CD8-positive, alpha-beta memory T cell (primary cell): ENCODE measurements around the gene BOD1. TPM values are rescaled to one million over a fixed set of nuclear protein-coding genes. Genes with fewer than 3 reads are reported as not detected.

ENCODE experiments used
- CTCF ChIA-PET: fragments of 350-600 bp; sonication (Branson Sonifier 250); formaldehyde crosslinking; loops from one replicate; lab custom pipeline; 2021; ENCODE audit warnings: antibody characterized with exemption; lab: Charles Lee
- POLR2A ChIA-PET: fragments of 350-600 bp; sonication (Branson Sonifier 250); formaldehyde crosslinking; loops from one replicate; lab custom pipeline; 2021; ENCODE audit warnings: antibody characterized with exemption; lab: Charles Lee
- DNase-seq, 5 donors: peaks; one replicate each; pipeline versions ENCODE4 v3.0.0 to v3.0.0-alpha.2; 2020 to 2022; ENCODE audit warnings: mixed read lengths in 1 of 5
- H3K27ac ChIP-seq: one replicate; pipeline ENCODE4 v1.7.0; 2013; ENCODE audit warnings: low read depth, mild to moderate bottlenecking, low read length, moderate library complexity
- H3K27me3 ChIP-seq: 2 replicates; pipeline ENCODE4 v1.7.0; 2013; ENCODE audit warnings: low read length, mild to moderate bottlenecking; ENCODE audit not compliant: insufficient read depth, poor library complexity, severe bottlenecking
- H3K36me3 ChIP-seq: 2 replicates; pipeline ENCODE4 v1.7.0; 2013; ENCODE audit warnings: mild to moderate bottlenecking, low read length, moderate library complexity; ENCODE audit not compliant: insufficient read depth
- H3K4me1 ChIP-seq: 2 replicates; pipeline ENCODE4 v1.7.0; 2013; ENCODE audit warnings: mild to moderate bottlenecking, low read length, moderate library complexity; ENCODE audit not compliant: insufficient read depth
- H3K4me3 ChIP-seq: 2 replicates; pipeline ENCODE4 v1.7.0; 2013; ENCODE audit warnings: mild to moderate bottlenecking, low read length
- H3K9me3 ChIP-seq: 2 replicates; pipeline ENCODE4 v1.7.0; 2013; ENCODE audit warnings: mild to moderate bottlenecking, low read length
- H3K27ac Mint-ChIP-seq, 8 donors: one replicate each; pipeline ENCODE4 v1.8.0; 2020 to 2021; ENCODE audit warnings: mixed read lengths in 8 of 8, mild to moderate bottlenecking in 6 of 8, inconsistent platforms in 3 of 8, moderate library complexity in 3 of 8
- H3K27me3 Mint-ChIP-seq, 2 donors: one replicate each; pipeline ENCODE4 v1.8.0; 2020 to 2021; ENCODE audit warnings: mixed read lengths in 2 of 2, mild to moderate bottlenecking in 1 of 2, moderate library complexity in 1 of 2
- H3K36me3 Mint-ChIP-seq, 3 donors: one replicate each; pipeline ENCODE4 v1.8.0; 2020 to 2021; ENCODE audit warnings: mixed read lengths in 3 of 3, inconsistent platforms in 1 of 3, mild to moderate bottlenecking in 1 of 3
- H3K4me1 Mint-ChIP-seq, 3 donors: one replicate each; pipeline ENCODE4 v1.8.0; 2020 to 2021; ENCODE audit warnings: mixed read lengths in 3 of 3, inconsistent platforms in 1 of 3, mild to moderate bottlenecking in 1 of 3
- H3K4me3 Mint-ChIP-seq, 7 donors: one replicate each; pipeline ENCODE4 v1.8.0; 2020 to 2021; ENCODE audit warnings: mixed read lengths in 7 of 7, mild to moderate bottlenecking in 6 of 7, moderate library complexity in 4 of 7, inconsistent platforms in 2 of 7
- H3K9me3 Mint-ChIP-seq, 5 donors: one replicate each; pipeline ENCODE4 v1.8.0; 2020 to 2022; ENCODE audit warnings: mixed read lengths in 5 of 5, mild to moderate bottlenecking in 3 of 5, moderate library complexity in 2 of 5, inconsistent platforms in 1 of 5
- polyA plus RNA-seq: library from polyadenylated mRNA; unstranded; fragments of 300-500 nt; fragmentation: Illumina TruSeq; gene quantifications from one replicate; pipeline ENCODE4 v1.2.3, GENCODE V29; 2021
- total RNA-seq, 2 experiments: library from RNA; stranded (reverse); gene quantifications; one replicate each; pipeline ENCODE4 v1.2.3, GENCODE V29; 2021

The BOD1 gene
- total and polyA plus RNA-seq, 3 experiments from 2014 or later = 17.1 to 25.1 (median 23.0) TPM

DNA sequence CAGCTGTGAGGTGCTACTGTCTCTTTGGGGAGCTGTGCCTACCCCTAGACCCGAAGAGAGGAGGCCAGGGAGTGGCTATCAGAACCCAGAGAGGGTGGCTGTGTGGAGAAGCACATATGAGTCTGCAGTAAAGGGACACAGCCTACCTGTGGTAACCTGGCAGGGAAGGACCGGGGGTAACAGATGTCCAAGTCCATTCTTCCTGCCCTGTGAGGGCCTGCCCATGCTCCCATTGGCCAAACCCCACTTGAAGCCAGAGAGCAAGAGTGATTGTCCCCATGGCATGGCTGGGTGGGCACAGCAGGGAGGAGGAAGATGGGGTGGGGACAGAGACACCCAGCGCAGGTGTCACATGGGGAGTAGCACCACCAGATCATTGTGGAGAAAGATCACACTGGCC is 39.3 kb downstream of the BOD1 start:
- peaks cover 0 to 25% of the 10 kb centered on the region in 2 donors for H3K27me3 Mint-ChIP-seq
- DNase-seq = no peak
- no peak overlapping the region for H3K27ac Mint-ChIP-seq
- Histone ChIP-seq H3K9me3 (no peaks in the 10 kb centered on the region), H3K4me3 (no peak overlapping the region), H3K27me3 (peaks cover 4% of the 10 kb centered on the region), H3K4me1 (peaks cover 6% of the 10 kb centered on the region), H3K27ac (no peak overlapping the region), H3K36me3 (no peaks in the 10 kb centered on the region)
- peaks cover 0 to 28% (median 0%) of the 10 kb centered on the region in 3 donors for H3K36me3 Mint-ChIP-seq
- H3K4me1 Mint-ChIP-seq = peaks cover 6 to 7% (median 6%) of the 10 kb centered on the region in 3 donors
- H3K9me3 Mint-ChIP-seq = peaks cover 4 to 31% (median 7%) of the 10 kb centered on the region in 5 donors
- POLR2A ChIA-PET = no interaction called here
- no peak overlapping the region for H3K4me3 Mint-ChIP-seq
- CTCF ChIA-PET = interaction anchor here (1.9 kb wide), 1 partner anchor 32 kb away, joined by 4 read pairs; no protein-coding TSS in a partner anchor

DNA sequence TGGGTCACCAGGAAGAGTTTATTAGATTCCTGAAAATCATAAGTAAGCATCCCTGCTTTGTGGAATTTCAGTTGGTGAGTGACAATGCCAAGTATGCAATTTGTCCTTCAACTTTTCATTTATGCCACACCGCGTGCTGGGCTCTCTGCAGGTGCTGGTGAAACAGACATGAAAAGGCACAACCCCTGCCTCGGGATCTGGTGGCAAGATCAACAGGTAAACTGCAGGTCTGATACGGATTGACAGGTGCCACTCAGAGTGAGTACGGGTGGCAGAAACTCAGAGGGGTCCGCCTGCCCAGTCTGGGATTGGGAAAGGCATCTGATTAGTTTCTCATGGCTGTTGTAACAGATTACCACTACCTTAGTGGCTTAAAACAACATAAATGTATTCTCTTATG is 40.5 kb downstream of the BOD1 start:
- H3K27me3 ChIP-seq = peaks cover 4% of the 10 kb centered on the region
- peaks cover 6% of the 10 kb centered on the region for H3K4me1 ChIP-seq
- CTCF ChIA-PET = no interaction called here
- H3K27ac Mint-ChIP-seq = peak overlapping the region in 1 of 8 donors; percentile 23
- no peak overlapping the region for H3K27ac ChIP-seq
- H3K36me3 Mint-ChIP-seq = peaks cover 0 to 16% (median 0%) of the 10 kb centered on the region in 3 donors
- H3K4me3 Mint-ChIP-seq = no peak overlapping the region
- no peaks in the 10 kb centered on the region for H3K9me3 ChIP-seq
- peaks cover 4 to 19% (median 7%) of the 10 kb centered on the region in 5 donors for H3K9me3 Mint-ChIP-seq
- no peak for DNase-seq
- POLR2A ChIA-PET = no interaction called here
- H3K4me3 ChIP-seq = no peak overlapping the region
- H3K36me3 ChIP-seq = no peaks in the 10 kb centered on the region
- peaks cover 6 to 7% (median 6%) of the 10 kb centered on the region in 3 donors for H3K4me1 Mint-ChIP-seq
- H3K27me3 Mint-ChIP-seq = peaks cover 3 to 31% of the 10 kb centered on the region in 2 donors

DNA sequence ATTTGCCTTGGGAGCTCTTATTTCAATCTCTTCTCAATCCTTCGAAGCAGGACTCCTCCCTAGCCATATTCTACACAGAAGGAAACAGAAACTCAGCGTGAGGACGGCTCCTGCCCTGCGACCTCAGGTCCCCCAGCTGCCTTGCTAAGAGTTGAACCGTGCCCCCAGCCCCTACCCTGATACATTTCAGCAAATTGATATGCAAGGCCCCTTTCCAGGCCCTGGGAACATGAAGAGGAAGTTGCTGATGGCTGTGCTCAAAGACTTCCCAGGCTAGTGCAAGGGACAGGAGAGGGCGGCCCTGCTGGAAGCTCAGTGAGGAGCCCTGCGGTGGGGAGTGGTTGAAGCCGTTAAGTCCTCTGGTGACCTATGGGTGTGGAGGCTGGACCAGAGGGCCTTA is 41.5 kb downstream of the BOD1 start:
- no peaks in the 10 kb centered on the region for H3K36me3 ChIP-seq
- peaks cover 0 to 16% (median 0%) of the 10 kb centered on the region in 3 donors for H3K36me3 Mint-ChIP-seq
- H3K4me3 ChIP-seq = no peak overlapping the region
- DNase-seq = no peak
- peaks cover 8 to 39% of the 10 kb centered on the region in 2 donors for H3K27me3 Mint-ChIP-seq
- POLR2A ChIA-PET = no interaction called here
- peaks cover 6% of the 10 kb centered on the region for H3K4me1 ChIP-seq
- H3K27ac ChIP-seq = no peak overlapping the region
- H3K27ac Mint-ChIP-seq = no peak overlapping the region
- H3K9me3 Mint-ChIP-seq = peaks cover 4 to 19% (median 7%) of the 10 kb centered on the region in 5 donors
- CTCF ChIA-PET = interaction anchor here (1.8 kb wide), 1 partner anchor 27 kb away, joined by 4 read pairs; no protein-coding TSS in a partner anchor
- peaks cover 6 to 7% (median 6%) of the 10 kb centered on the region in 3 donors for H3K4me1 Mint-ChIP-seq
- peaks cover 4% of the 10 kb centered on the region for H3K27me3 ChIP-seq
- no peak overlapping the region for H3K4me3 Mint-ChIP-seq
- H3K9me3 ChIP-seq = no peaks in the 10 kb centered on the region

DNA sequence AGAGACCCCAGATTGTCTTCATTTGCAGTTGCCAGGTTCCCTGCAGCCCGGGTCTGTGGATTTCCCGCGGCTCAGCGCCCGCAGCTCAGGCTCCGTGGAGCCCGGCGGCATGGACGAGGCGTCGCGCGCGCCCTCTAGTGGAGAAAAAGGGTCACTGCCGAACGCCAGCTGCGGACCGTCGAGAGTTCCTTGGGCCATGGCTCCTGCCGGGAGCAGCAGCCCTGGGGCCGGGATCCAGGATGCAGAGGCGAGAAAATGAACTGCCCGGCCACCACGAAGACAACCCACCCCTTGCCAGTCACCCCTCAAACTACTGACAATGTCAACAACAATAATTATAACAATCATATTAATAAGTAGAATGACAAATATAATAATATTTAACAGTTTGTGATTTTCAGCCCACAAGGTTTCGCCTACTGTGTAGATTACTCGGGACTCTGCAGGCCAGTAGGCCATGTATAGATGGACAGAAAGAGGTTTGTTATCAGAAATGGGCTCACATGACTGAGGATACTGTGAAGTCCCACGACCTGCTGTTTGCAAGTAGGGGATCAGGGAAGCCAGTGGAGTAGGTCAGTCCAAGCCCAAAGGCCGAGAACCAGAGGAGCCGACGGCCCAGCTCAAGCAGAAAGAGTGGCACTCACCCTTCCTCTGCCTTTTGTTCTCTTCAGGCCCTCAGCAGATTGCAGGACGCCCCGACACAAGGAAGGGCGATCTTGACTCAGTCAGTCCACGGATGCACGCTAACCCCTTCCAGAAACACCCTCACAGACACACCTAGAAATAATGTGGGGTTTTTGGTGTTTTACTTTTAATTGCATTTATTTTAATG is 43.1 kb downstream of the BOD1 start:
- peak; percentile 38 to 64 (median 49) for DNase-seq
- peaks cover 0 to 13% (median 0%) of the 10 kb centered on the region in 3 donors for H3K36me3 Mint-ChIP-seq
- H3K36me3 ChIP-seq = no peaks in the 10 kb centered on the region
- H3K27ac Mint-ChIP-seq = peak overlapping the region in 1 of 8 donors; percentile 52
- H3K27ac ChIP-seq = no peak overlapping the region
- no peaks in the 10 kb centered on the region for H3K9me3 ChIP-seq
- peaks cover 4% of the 10 kb centered on the region for H3K27me3 ChIP-seq
- ChIA-PET POLR2A (no interaction called here), CTCF (interaction anchor here (0.6 to 2.1 kb wide), 20 partner anchors 8 to 595 kb away, joined by 3 to 8 read pairs (median 4); partner anchors contain the start of genes ATP6V0E1 and BOD1)
- peaks cover 0 to 18% (median 1%) of the 10 kb centered on the region in 5 donors for H3K9me3 Mint-ChIP-seq
- H3K4me1 ChIP-seq = peaks cover 6% of the 10 kb centered on the region
- H3K27me3 Mint-ChIP-seq = peaks cover 8 to 40% of the 10 kb centered on the region in 2 donors
- peak overlapping the region in 3 of 7 donors; percentile 9 to 18 (median 15) for H3K4me3 Mint-ChIP-seq
- peaks cover 6 to 7% (median 6%) of the 10 kb centered on the region in 3 donors for H3K4me1 Mint-ChIP-seq
- H3K4me3 ChIP-seq = no peak overlapping the region

DNA sequence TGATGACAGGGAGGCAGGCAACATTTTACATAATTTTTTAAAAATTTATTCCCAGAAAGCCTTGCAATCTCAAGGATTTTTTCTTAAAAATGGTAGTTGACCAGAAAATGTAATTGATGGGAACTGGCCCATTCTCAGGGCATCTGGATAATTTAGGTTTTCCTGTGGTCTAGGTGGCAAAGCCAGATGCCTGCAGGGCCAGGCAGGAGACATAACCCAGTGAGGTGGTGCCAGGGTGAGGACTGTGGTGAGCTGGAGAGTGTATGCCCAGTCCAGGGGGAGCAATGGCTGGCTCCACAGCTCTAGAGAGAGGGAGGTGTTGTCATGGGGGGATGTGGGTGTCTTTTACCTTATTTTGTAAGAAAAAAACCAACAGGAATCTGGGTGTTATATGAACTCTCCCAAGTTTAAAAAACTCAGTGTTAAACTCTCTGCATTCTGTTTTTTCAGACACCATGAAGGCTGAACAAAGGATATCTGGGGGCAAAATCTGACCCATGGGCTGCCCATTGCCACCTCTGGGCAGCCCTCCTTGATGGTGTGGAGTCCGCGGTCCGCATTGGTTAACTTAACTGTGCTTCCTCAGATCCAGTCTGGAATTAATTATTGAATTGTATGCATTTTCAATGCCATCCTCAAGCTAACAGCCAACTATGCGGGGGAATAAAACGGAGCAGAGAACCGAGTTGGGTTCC is 43.9 kb downstream of the BOD1 start:
- CTCF ChIA-PET = interaction anchor here (0.8 to 2.1 kb wide), 17 partner anchors 8 to 594 kb away, joined by 3 to 8 read pairs (median 4); partner anchors contain the start of genes ATP6V0E1 and BOD1
- Mint-ChIP-seq H3K4me1 (peaks cover 6 to 7% (median 6%) of the 10 kb centered on the region in 3 donors), H3K27me3 (peaks cover 9 to 47% of the 10 kb centered on the region in 2 donors), H3K4me3 (peak overlapping the region in 3 of 7 donors; percentile 9 to 18 (median 15)), H3K27ac (peak overlapping the region in 1 of 8 donors; percentile 52), H3K9me3 (peaks cover 0 to 22% (median 6%) of the 10 kb centered on the region in 5 donors), H3K36me3 (peaks cover 0 to 18% (median 0%) of the 10 kb centered on the region in 3 donors)
- Histone ChIP-seq H3K4me1 (peaks cover 6% of the 10 kb centered on the region), H3K27ac (no peak overlapping the region), H3K9me3 (no peaks in the 10 kb centered on the region), H3K4me3 (no peak overlapping the region), H3K36me3 (no peaks in the 10 kb centered on the region), H3K27me3 (peaks cover 4% of the 10 kb centered on the region)
- DNase-seq = no peak
- POLR2A ChIA-PET = no interaction called here

DNA sequence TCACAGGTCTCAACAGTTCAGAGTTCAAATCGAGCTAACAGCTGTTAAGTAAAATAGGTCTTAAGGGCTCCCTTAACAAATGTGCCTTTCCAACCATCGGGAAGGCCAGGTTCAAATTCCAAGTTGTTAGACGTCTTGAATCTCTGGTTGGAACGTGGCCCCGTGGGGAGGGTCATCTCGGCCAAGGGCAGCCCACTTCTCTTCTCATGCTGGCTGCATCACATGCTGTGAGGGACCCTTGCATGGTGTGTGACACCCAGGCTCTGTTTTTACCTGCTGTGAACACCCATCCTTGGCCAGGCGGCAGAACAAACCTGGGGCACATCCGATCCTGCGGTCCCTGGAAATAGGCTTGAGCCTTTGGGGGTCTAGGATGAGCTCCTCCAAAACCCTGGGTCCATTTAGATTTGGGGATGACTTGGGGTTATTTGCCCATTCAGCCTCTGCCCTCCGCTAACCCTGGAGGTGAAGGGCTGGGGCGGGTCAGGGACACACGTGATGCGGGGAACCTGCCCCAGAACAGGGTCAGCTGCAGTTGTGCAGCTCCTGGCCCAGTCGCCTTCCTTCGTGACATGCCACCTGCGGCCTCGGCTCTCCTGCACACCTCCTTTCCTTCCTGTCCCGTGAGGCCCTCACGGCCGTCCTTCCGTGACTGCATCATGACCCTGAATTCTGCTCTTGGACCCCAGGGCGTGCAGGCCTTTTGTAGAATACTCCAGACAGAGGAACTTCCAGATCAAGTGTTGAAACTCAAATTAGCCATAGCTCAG is 45.9 kb downstream of the BOD1 start:
- H3K27me3 ChIP-seq = peaks cover 4% of the 10 kb centered on the region
- no peak overlapping the region for H3K4me3 ChIP-seq
- ChIA-PET POLR2A (no interaction called here), CTCF (no interaction called here)
- Mint-ChIP-seq H3K27me3 (peaks cover 9 to 44% of the 10 kb centered on the region in 2 donors), H3K4me1 (peaks cover 6 to 7% (median 6%) of the 10 kb centered on the region in 3 donors), H3K4me3 (no peak overlapping the region), H3K9me3 (peaks cover 0 to 16% (median 8%) of the 10 kb centered on the region in 5 donors), H3K27ac (no peak overlapping the region), H3K36me3 (peaks cover 0 to 8% (median 0%) of the 10 kb centered on the region in 3 donors)
- no peaks in the 10 kb centered on the region for H3K36me3 ChIP-seq
- H3K9me3 ChIP-seq = no peaks in the 10 kb centered on the region
- no peak overlapping the region for H3K27ac ChIP-seq
- H3K4me1 ChIP-seq = peaks cover 6% of the 10 kb centered on the region
- no peak for DNase-seq

DNA sequence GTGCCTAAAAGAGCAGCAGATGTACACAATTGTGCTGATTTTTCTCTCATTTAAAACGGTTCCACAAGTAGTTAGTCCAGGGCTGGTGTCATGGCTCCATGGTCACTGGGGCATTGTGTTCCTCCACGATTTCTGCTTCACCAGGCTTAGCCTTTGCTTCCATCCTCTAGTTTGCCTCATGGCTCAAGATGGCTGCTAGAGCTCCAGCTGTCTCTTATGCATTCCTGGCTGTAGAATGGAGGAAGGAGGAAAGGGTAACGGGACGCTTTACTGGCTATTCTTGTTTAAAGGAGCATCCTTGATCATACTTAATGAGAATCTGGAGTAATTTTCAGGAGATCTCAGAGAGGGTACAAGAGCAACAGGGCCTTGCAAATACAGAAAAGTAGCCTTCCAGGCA is 47.7 kb downstream of the BOD1 start:
- Mint-ChIP-seq H3K4me1 (peaks cover 6 to 7% (median 6%) of the 10 kb centered on the region in 3 donors), H3K27me3 (peaks cover 9 to 46% of the 10 kb centered on the region in 2 donors), H3K4me3 (no peak overlapping the region), H3K9me3 (peaks cover 0 to 18% (median 8%) of the 10 kb centered on the region in 5 donors), H3K27ac (no peak overlapping the region), H3K36me3 (peaks cover 0 to 8% (median 0%) of the 10 kb centered on the region in 3 donors)
- DNase-seq = no peak
- ChIA-PET POLR2A (no interaction called here), CTCF (no interaction called here)
- Histone ChIP-seq H3K36me3 (no peaks in the 10 kb centered on the region), H3K27ac (no peak overlapping the region), H3K27me3 (peaks cover 4% of the 10 kb centered on the region), H3K4me1 (peaks cover 6% of the 10 kb centered on the region), H3K4me3 (no peak overlapping the region), H3K9me3 (no peaks in the 10 kb centered on the region)
